Thymus (tissue), 11 donors: ENCODE data around the gene TICAM2. TPM values are rescaled to one million over a fixed set of nuclear protein-coding genes. Genes with fewer than 3 reads are reported as not detected.

Source experiments
- DNase-seq, 9 donors: peaks; one replicate each; pipeline ENCODE4 v3.0.0-alpha.2; 2013; ENCODE audit warnings: low spot score in 9 of 9, low read depth in 6 of 9, missing footprints in 1 of 9
- H3K27ac ChIP-seq, 2 donors: one replicate each; pipeline ENCODE4 v1.5.1; 2013; ENCODE audit warnings: control low read depth in 1 of 2, low read depth in 1 of 2, low read length in 1 of 2, mild to moderate bottlenecking in 1 of 2, moderate library complexity in 1 of 2
- H3K27me3 ChIP-seq, 2 donors: one replicate each; pipeline ENCODE4 v1.5.1; 2013; ENCODE audit warnings: low read length in 1 of 2; ENCODE audit not compliant: control insufficient read depth in 2 of 2, insufficient read depth in 1 of 2
- H3K36me3 ChIP-seq, 2 donors: one replicate each; pipeline ENCODE4 v1.5.1; 2013; ENCODE audit warnings: low read length in 1 of 2, mild to moderate bottlenecking in 1 of 2, moderate library complexity in 1 of 2; ENCODE audit not compliant: control insufficient read depth in 2 of 2, insufficient read depth in 2 of 2
- H3K4me1 ChIP-seq, 2 donors: one replicate each; pipeline ENCODE4 v1.5.1; 2013; ENCODE audit warnings: low read length in 2 of 2; ENCODE audit not compliant: control insufficient read depth in 2 of 2, insufficient read depth in 2 of 2
- H3K4me3 ChIP-seq, 2 donors: one replicate each; pipeline ENCODE4 v1.5.1; 2013; ENCODE audit warnings: low read length in 2 of 2, control low read depth in 1 of 2, mild to moderate bottlenecking in 1 of 2
- H3K9me3 ChIP-seq, 2 donors: one replicate each; pipeline ENCODE4 v1.5.1; 2013; ENCODE audit warnings: low read length in 1 of 2, mild to moderate bottlenecking in 1 of 2; ENCODE audit not compliant: control insufficient read depth in 2 of 2, insufficient read depth in 1 of 2
- WGBS: extraction: QIAGEN DNeasy Blood & Tissue Kit; methylation state at CpG from one replicate; pipeline ENCODE4 v1.1.7; 2013; 5-methylcytosine and 5-hydroxymethylcytosine counted together
- polyA plus RNA-seq: library from polyadenylated mRNA; stranded (reverse); fragments of 200-250 nt; gene quantifications from one replicate; pipeline ENCODE4 v1.2.3, GENCODE V29; 2013
- total RNA-seq: library from RNA; stranded (reverse); fragments of 120-200 nt; gene quantifications from one replicate; pipeline ENCODE4 v1.2.4, GENCODE V29; 2013
- donor health status: healthy.

The TICAM2 gene
- total and polyA plus RNA-seq, 2 donors: 1.8 to 3.3 TPM

DNA sequence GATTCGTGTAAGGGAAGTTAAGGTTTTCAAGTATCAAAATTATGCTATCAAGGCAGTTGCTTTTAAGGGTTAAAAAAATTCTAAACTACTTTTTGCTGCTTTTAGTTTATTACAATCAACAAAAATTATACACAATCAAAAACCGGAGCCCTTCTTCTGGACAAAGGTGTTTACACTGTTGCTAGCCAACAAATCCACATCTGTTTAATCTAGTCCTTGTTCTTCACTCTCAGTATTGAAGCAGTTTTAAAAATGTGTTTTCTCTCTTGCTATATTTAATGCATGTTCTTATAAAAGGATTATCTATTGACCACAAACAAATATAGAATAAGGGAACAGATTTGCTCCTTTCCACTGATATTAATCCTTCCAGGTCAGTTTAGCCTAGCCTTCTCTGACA, 60.2 kb downstream of the TICAM2 start:
- no peak for DNase-seq
- Histone ChIP-seq H3K27ac (no peak overlapping the region), H3K4me1 (peaks cover 8 to 11% of the 10 kb centered on the region in 2 donors), H3K27me3 (no peaks in the 10 kb centered on the region), H3K9me3 (peaks cover 0 to 10% of the 10 kb centered on the region in 2 donors), H3K36me3 (peaks cover 0 to 22% of the 10 kb centered on the region in 2 donors), H3K4me3 (peak overlapping the region; percentile 14 to 100)
- WGBS: 65% methylated on average over 2 of the region's 2 CpGs

DNA sequence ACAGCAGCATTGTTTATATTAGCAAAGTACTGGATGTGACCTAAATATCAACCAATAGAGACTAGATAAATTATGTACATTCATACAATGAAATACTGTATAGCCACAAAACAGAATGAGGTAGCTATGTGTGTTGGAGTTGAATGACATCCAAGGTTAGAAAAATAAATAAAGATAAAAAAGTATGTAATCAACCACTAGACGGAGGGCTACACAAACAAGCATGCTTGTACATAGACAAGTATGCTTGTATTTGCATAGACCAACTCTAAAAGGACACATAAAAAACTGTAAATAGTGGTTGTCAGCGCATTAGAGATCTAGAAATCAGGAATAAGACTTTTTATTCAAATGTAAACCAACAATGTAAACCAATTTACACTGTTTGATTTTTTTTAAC, 60.7 kb downstream of the TICAM2 start:
- Histone ChIP-seq H3K4me3 (peak overlapping the region; percentile 14 to 30), H3K27me3 (no peaks in the 10 kb centered on the region), H3K36me3 (peaks cover 0 to 26% of the 10 kb centered on the region in 2 donors), H3K27ac (no peak overlapping the region), H3K4me1 (peaks cover 8 to 11% of the 10 kb centered on the region in 2 donors), H3K9me3 (peaks cover 0 to 9% of the 10 kb centered on the region in 2 donors)
- no peak for DNase-seq
- 71% methylated on average over 2 of the region's 2 CpGs for WGBS

GRCh38 chr5:115535479-115536035, 66.7 kb downstream of the TICAM2 start:
- Histone ChIP-seq H3K9me3 (no peaks in the 10 kb centered on the region), H3K27ac (no peak overlapping the region), H3K27me3 (no peaks in the 10 kb centered on the region), H3K4me1 (peaks cover 0 to 2% of the 10 kb centered on the region in 2 donors), H3K4me3 (no peak overlapping the region), H3K36me3 (peaks cover 0 to 30% of the 10 kb centered on the region in 2 donors)
- no peak for DNase-seq
- 98% methylated on average over 3 of the region's 3 CpGs for WGBS

DNA sequence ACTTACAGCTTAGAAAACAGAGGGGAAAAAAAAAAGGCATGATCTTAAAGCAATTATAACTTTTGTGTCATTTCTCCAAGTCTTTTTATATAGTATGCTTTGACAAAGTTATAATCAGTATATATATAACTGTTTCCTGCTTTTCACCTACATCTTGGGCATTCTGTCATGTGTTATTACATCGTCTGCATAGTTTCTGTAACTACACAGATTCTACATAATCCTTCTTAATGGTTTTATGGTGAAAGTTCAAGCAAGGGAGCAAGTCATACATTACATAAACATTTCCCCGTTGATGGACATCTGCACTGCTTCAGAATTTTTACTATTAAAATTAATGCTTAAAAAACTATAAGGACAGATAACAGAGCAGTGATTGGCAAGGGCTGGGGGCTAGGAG, 69.8 kb downstream of the TICAM2 start:
- no peak overlapping the region for H3K4me3 ChIP-seq
- H3K27ac ChIP-seq: no peak overlapping the region
- no peaks in the 10 kb centered on the region for H3K9me3 ChIP-seq
- 93% methylated on average over 2 of the region's 2 CpGs for WGBS
- no peak for DNase-seq
- no peaks in the 10 kb centered on the region for H3K4me1 ChIP-seq
- H3K27me3 ChIP-seq: no peaks in the 10 kb centered on the region
- peaks cover 0 to 16% of the 10 kb centered on the region in 2 donors for H3K36me3 ChIP-seq

- no peak overlapping the region for H3K27ac ChIP-seq
- no peaks in the 10 kb centered on the region for H3K27me3 ChIP-seq
- no peaks in the 10 kb centered on the region for H3K4me1 ChIP-seq
- H3K36me3 ChIP-seq: peaks cover 0 to 12% of the 10 kb centered on the region in 2 donors
- no peak overlapping the region for H3K4me3 ChIP-seq
- no peaks in the 10 kb centered on the region for H3K9me3 ChIP-seq
- WGBS: 93% methylated on average over 1 of the region's 1 CpG
- no peak for DNase-seq
Measured at GRCh38 chr5:115531787-115532367, 70.4 kb downstream of the TICAM2 start.

DNA sequence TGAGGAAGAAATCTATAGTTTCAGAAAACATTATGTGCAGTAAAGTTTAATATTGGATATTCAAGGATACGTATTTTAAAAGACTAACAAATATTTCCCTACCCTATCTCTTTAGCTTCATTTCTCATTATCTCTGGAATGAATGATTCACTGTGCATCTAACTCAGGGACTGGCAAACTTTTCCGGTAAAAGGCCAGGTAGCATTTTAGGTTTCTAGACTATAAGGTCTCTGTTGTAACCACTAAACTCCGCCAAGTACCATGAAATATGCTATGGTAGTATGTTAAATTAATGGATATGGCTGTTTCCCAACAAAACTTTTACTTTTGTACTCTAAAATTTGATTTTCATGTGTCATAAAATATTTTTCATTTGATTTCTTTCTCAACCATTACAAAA, 70.9 kb downstream of the TICAM2 start:
- no peak for DNase-seq
- H3K36me3 ChIP-seq: peaks cover 0 to 14% of the 10 kb centered on the region in 2 donors
- 99% methylated on average over 3 of the region's 3 CpGs for WGBS
- no peaks in the 10 kb centered on the region for H3K4me1 ChIP-seq
- H3K27me3 ChIP-seq: no peaks in the 10 kb centered on the region
- no peak overlapping the region for H3K27ac ChIP-seq
- H3K9me3 ChIP-seq: no peaks in the 10 kb centered on the region
- no peak overlapping the region for H3K4me3 ChIP-seq

- H3K4me1 ChIP-seq: no peaks in the 10 kb centered on the region
- H3K27ac ChIP-seq: no peak overlapping the region
- H3K36me3 ChIP-seq: peaks cover under 1 to 14% of the 10 kb centered on the region in 2 donors
- H3K9me3 ChIP-seq: no peaks in the 10 kb centered on the region
- no peak overlapping the region for H3K4me3 ChIP-seq
- no peaks in the 10 kb centered on the region for H3K27me3 ChIP-seq
- DNase-seq: no peak
- 95% methylated on average over 3 of the region's 3 CpGs for WGBS
Measured at GRCh38 chr5:115530426-115530825, 71.9 kb downstream of the TICAM2 start.

Other genes with a start within 250 kb of the TICAM2 start
- gene FEM1C, start 57.7 kb downstream of the TICAM2 start, total RNA-seq: 8.5 TPM
- gene FEM1C, start 57.7 kb downstream of the TICAM2 start, polyA plus RNA-seq: 8.1 TPM
- 33.0 TPM for gene TMED7, start 23.6 kb upstream of the TICAM2 start, total RNA-seq
- gene TMED7, start 23.6 kb upstream of the TICAM2 start, polyA plus RNA-seq: 25.9 TPM
- gene CDO1, start 214.2 kb upstream of the TICAM2 start, total RNA-seq: 1.6 TPM
- 1.7 TPM for gene CDO1, start 214.2 kb upstream of the TICAM2 start, polyA plus RNA-seq
- 58.1 TPM for gene ATG12, start 239.1 kb upstream of the TICAM2 start, total RNA-seq
- gene ATG12, start 239.1 kb upstream of the TICAM2 start, polyA plus RNA-seq: 52.9 TPM
- 56.1 TPM for gene AP3S1, start 239.5 kb upstream of the TICAM2 start, total RNA-seq
- 85.0 TPM for gene AP3S1, start 239.5 kb upstream of the TICAM2 start, polyA plus RNA-seq